Thyroid gland (tissue), 4 donors: ENCODE measurements around the gene PYGO1.

ENCODE experiments used
- CTCF ChIP-seq, 6 experiments: fragments of 200-600 bp in 3 of 6; fragments of 450-650 bp in 3 of 6; sonication (generic) in 3 of 6; IDR thresholded peaks; one replicate each; pipeline ENCODE4 v1.5.1; 2016 to 2019; ENCODE audit warnings: antibody characterized with exemption in 6 of 6, mild to moderate bottlenecking in 2 of 6, inconsistent platforms in 1 of 6, moderate library complexity in 1 of 6
- POLR2A ChIP-seq, 2 donors: fragments of 450-650 bp; IDR thresholded peaks; one replicate each; pipeline ENCODE4 v1.6.1; 2017; ENCODE audit warnings: antibody characterized with exemption in 2 of 2, mild to moderate bottlenecking in 2 of 2, moderate library complexity in 1 of 2

- TF ChIP-seq POLR2A (IDR thresholded peaks at IDR 0.05) (no peak), CTCF (IDR thresholded peaks at IDR 0.05) (no peak)
Observed at GRCh38 chr15:55586808-55587207, 1.3 kb downstream of the PYGO1 start.
